Measurements from ENCODE around the gene PLEKHG4.
A peak's percentile ranks its signal among the peaks of the same experiment; 100 is the strongest.

Gene PLEKHG4

GRCh38 chr16:67247192-67248072, 31.9 kb upstream of the PLEKHG4 start, which contains the start of gene FHOD1:
FHOD1 (minus strand) TSS chr16:67247481; CDS start chr16:67247410, 71 bp downstream.
- H3K27ac ChIP-seq = peak within 1 kb of the TSS; percentile 62
- in situ Hi-C loops (cut with HindIII; ENCODE audit: low pct_ligation_motif_present, low sequenced_read_pairs) = no loop called here
- no peaks in the 10 kb centered on the region for H3K27me3 ChIP-seq (replicated peaks)
- no peaks in the 10 kb centered on the region for H3K36me3 ChIP-seq (replicated peaks)
- no peak for TF ChIP-seq CTCF (IDR thresholded peaks at IDR 0.05; ENCODE audit: low read depth, low read length, missing control alignments)
- H3K4me3 ChIP-seq (ENCODE audit: low read depth, low read length) = peak within 1 kb of the TSS; percentile 88
- DNase-seq = peak; percentile 95

- peak overlapping the region; percentile 60 for H3K4me3 ChIP-seq (ENCODE audit: low read depth, low read length)
- no peak overlapping the region for H3K27ac ChIP-seq
- DNase-seq = no peak
- in situ Hi-C loops (cut with HindIII; ENCODE audit: low pct_ligation_motif_present, low sequenced_read_pairs) = no loop called here
- no peaks in the 10 kb centered on the region for H3K36me3 ChIP-seq (replicated peaks)
- no peak for TF ChIP-seq CTCF (IDR thresholded peaks at IDR 0.05; ENCODE audit: low read depth, low read length, missing control alignments)
- H3K27me3 ChIP-seq (replicated peaks) = no peaks in the 10 kb centered on the region
Measured at GRCh38 chr16:67248073-67248400, 31.3 kb upstream of the PLEKHG4 start.

DNA sequence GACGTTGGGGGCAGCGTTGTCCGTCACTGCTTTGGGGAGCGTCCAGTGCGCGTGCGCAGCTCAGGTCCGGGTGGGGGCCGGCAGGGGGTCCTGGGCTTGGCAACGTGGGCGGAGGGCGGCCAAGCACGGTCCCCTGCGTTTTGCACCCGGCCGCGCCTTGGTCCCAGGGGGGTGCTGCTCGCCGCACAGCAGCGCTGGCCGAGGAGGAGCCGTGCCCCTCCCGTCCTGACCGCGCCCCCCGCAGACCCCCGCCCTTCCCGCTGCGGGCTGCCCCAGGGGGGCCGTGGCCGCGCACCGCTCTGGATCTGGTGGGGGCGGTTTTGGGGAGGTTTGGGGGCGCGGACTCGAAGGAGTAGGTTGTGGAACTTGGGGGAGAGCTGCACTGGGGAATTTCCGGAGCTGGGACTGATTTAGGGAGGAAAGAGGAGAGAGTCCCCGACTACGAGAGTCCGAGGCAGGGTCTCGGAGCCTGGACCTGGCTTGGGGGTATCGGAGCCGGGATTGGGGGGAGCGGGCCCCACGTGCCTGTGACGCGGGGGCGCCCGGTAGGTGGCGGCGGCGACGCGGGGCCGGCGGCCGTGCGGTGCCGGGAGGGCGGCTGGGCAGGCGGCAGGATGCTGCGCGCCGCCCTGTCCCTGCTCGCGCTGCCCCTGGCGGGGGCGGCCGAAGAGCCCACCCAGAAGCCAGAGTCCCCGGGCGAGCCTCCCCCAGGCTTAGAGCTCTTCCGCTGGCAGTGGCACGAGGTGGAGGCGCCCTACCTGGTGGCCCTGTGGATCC, 30.7 kb upstream of the PLEKHG4 start, which contains the start of gene SLC9A5:
Gene SLC9A5, plus strand, starts transcription at position 579 of the 777 bp plus-strand sequence. Its CDS starts 36 bp downstream, at position 615.
- peak; percentile 20 for TF ChIP-seq CTCF (IDR thresholded peaks at IDR 0.05; ENCODE audit: low read depth, low read length, missing control alignments)
- H3K4me3 ChIP-seq (ENCODE audit: low read depth, low read length) = peak within 1 kb of the TSS; percentile 60
- in situ Hi-C loops (cut with HindIII; ENCODE audit: low pct_ligation_motif_present, low sequenced_read_pairs) = no loop called here
- H3K27ac ChIP-seq = no peak within 1 kb of the TSS
- no peaks in the 10 kb centered on the region for H3K27me3 ChIP-seq (replicated peaks)
- H3K36me3 ChIP-seq (replicated peaks) = no peaks in the 10 kb centered on the region
- no peak for DNase-seq

DNA sequence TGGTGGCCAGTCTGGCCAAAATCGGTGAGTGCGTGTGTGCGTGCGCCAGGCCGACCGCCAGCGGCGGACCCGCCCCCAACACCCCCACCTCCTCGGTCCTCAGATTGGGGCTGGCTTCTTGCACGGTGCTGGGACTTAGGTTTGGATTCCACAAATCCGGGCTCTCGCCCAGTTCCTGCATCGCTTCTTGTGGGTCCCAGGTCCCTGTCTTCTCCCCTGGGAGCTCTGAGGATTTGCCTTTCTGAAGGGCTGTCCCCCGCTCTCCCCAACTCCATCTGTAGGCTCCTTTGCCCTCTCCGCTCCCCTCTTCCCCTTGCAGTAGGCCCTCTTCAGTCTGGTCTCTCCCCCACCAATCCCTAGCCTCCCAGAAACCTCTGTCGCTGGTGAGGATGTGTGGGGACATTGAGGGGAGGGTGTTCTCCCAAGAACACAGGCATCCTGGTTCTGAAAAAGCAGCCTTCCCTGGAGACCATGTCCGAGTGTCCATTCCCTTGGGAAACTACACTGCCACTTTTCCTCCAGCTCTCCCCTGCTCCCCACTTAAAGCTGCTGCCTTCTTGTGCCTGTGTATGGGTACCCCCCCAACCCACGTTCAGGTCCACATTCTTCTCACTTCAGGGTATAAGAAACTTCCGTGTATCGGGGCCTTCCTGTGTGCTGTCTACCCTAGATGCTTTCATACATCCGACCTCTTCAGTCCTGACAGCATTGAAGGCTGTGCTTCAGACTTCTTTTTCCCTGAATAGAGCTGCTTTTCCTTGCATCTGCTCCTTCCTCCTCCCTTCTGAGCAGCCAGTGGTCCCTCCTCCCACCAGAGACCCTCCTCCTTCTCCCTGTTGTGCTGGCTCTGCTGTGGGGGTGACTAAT, 29.9 kb upstream of the PLEKHG4 start:
- Histone ChIP-seq H3K27ac (no peak overlapping the region), H3K4me3 (ENCODE audit: low read depth, low read length) (peak overlapping the region; percentile 60), H3K27me3 (replicated peaks) (no peaks in the 10 kb centered on the region), H3K36me3 (replicated peaks) (no peaks in the 10 kb centered on the region)
- TF ChIP-seq CTCF (IDR thresholded peaks at IDR 0.05; ENCODE audit: low read depth, low read length, missing control alignments) = no peak
- in situ Hi-C loops (cut with HindIII; ENCODE audit: low pct_ligation_motif_present, low sequenced_read_pairs) = no loop called here
- no peak for DNase-seq

DNA sequence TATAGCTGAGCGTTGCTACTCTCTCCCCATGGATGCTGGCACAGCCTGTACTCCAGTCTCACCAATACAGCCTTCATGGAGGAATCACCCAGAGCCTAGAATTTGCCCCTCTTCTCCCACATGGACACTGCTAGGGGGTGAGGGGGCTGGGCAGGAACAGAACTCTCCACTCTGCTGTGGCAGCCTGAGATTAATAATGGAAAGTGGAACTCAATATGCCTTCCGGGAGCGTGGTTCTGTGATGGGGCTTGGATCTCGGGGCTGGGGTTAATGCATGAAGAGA, 29.3 kb upstream of the PLEKHG4 start:
- H3K4me3 ChIP-seq (ENCODE audit: low read depth, low read length) = no peak overlapping the region
- no peak for DNase-seq
- no peaks in the 10 kb centered on the region for H3K36me3 ChIP-seq (replicated peaks)
- no peaks in the 10 kb centered on the region for H3K27me3 ChIP-seq (replicated peaks)
- in situ Hi-C loops (cut with HindIII; ENCODE audit: low pct_ligation_motif_present, low sequenced_read_pairs) = no loop called here
- no peak for TF ChIP-seq CTCF (IDR thresholded peaks at IDR 0.05; ENCODE audit: low read depth, low read length, missing control alignments)
- H3K27ac ChIP-seq = no peak overlapping the region

Measured in brain microvascular endothelial cell (primary cell).